DND-41 (cell line): ENCODE data around the gene SLC25A21.

ENCODE experiments used
- CTCF ChIP-seq: IDR thresholded peaks from 2 replicates; pipeline ENCODE4 v1.5.1; 2012; ENCODE audit warnings: borderline replicate concordance, low read length, moderate library complexity, mild to moderate bottlenecking; ENCODE audit not compliant: poor library complexity, severe bottlenecking; ENCODE audit errors: extremely low read depth
- EZH2 ChIP-seq: IDR thresholded peaks from 3 replicates; pipeline ENCODE4 v1.6.1; 2012; ENCODE audit warnings: borderline replicate concordance, low read depth, mild to moderate bottlenecking, moderate library complexity, low read length, inconsistent platforms; ENCODE audit not compliant: severe bottlenecking

GRCh38 chr14:36816481-36816880 lies 355.9 kb downstream of the SLC25A21 start:
- no peak for TF ChIP-seq EZH2
- no peak for TF ChIP-seq CTCF
